HG02798 (cell line): ENCODE measurements around the gene LSM4.

Experiments
- ATAC-seq: cut with Tn5 transposase; IDR thresholded peaks from one replicate; pipeline ENCODE4 v1.9.1; 2021; ENCODE audit warnings: mild to moderate bottlenecking; ENCODE audit not compliant: unreplicated experiment, poor library complexity

Gene LSM4

DNA sequence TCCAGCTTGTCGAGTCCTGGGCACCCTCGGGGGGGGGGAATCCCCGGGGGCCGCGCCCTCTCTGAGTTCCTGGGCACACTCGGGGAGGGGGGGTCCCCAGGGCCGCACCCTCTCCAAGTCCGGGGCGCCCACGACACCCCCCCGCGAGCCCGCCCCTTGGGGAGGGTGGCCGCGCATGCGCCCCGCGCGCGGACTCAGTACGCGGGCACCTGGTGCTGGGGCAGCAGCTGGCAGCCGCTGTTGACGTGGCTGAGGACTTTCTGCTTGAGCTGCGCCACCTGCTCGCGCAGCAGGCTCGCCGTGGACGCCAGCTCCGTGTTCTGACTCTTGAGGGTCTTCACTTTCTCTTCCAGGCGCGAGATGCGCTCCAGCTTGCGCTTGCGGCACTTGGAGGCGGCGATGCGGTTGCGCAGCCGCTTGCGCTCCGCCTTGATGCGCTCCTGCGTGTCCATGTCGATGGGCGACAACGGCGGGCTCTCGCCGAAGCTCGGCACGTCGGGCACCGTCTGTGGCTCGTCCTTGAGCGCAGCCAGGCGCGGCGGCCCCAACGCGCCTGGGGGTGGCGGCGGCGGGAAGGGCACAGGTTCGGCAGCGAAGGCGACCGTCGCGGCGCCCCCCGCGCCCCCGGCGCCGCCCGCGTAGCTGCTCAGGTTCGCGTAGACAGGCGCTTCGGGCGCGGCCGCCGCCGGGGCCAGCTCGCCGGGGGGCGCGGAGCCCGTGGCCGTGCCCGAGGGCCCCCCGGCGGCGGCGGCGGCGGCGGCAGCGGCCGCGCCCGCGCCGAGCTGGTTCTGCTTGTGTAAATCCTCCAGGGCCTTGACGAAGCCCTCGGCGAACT lies 42.4 kb downstream of the LSM4 start:
- peak; percentile 19 for ATAC-seq

DNA sequence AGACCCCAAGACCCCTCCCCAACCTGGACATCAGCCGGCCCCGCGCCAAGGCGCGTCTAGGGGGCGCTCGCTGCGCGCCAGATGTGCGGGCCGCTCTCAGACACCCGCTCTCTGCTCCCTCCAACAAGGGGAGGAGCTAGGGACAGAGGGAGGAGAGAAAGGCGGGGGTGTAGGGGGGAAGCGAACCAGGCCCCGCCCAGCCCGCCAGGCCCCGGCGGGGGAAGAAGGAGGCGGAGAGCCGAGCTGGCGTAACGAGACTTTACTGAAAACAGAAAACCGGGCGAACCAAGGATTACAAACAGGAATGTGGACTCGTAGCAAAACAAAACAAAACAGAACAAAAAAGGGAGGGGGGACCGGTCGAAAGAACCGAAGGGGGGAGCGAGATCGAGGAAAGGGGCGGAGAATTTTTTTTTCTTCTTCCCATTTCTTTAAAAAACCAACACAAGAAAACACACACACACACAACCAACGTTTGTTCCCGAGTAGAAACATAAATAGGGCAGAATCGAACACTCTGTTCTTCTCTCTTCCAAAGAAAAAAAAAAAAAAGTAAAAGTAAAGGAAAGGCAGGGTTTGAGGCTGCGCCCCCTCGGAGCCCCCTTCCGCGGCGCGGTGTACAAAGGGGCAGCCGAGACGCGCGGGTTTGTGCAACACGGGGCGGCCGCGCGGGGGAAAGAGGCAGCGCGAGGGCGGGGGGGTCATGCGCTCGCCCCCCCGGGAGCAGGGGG lies 43.2 kb downstream of the LSM4 start:
- peak; percentile 20 for ATAC-seq

- no peak for ATAC-seq
Measured at GRCh38 chr19:18279266-18279515, 43.7 kb downstream of the LSM4 start.

DNA sequence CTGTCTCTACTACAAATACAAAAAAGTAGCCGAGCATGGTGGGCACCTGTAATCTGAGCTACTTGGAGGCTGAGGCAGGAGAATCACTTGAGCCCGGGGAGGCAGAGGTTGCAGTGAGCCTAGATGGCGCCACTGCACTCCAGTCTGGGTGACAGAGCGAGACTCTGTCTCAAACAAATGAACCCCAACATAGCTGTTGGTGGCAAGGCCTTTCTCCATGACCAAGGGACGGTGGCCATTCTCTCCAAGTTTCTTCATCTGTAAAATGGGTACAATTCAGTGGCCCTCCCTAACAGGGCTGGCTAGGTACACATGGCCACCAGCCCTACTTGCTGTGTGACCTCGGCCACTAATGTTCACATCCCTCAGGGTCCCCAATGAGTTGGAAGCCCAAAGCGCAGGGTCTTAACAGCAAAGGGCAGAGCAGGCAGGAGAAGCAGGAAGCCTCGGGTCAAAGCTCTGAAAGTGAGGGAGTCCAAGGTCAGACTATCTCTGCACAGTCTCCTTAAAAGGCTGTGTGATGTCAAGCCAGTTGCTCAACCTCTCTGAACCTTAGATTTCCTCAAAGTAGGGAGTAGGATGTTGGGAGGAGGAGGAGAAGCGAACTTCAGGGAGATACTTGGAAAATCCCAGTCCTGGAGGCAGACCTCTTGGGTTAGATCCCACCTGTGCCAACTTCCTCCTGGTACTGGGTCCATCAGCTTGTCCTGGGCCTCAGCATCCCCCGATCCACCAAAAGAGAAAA lies 44.2 kb downstream of the LSM4 start:
- no peak for ATAC-seq

GRCh38 chr19:18274781-18275356 lies 48.0 kb downstream of the LSM4 start:
- ATAC-seq = no peak

DNA sequence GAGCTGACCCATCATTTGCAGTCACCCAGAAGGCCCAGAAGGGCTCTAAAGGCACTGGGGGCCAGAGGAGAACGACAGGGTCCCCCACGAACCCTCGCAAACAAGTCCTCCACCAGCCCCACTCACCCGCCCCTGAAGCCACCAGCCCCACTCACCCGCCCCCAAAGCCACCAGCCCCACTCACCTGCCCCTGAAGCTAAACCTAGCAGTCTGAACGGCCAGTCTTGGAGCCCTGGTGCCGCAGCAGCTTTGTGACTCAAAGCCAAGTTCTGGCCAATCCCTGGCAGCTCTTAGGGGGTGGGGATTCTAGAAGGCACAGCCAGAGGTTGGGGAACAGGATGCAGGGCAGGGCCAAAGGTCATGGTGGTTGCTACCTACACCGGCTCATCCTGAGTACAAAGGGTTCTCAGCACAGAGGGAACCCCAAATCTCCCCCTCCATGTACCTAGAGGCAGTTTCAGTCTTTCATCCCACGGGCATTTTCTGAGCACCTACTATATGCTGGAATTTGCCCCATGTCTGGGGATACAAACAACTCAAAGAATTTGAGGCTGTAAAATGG lies 48.6 kb downstream of the LSM4 start, which contains the start of gene IQCN:
Gene IQCN, minus strand, starts transcription at position 234 of the 562 bp plus-strand sequence. CDS start 4,974 bp downstream, outside the sequence.
- no peak for ATAC-seq

DNA sequence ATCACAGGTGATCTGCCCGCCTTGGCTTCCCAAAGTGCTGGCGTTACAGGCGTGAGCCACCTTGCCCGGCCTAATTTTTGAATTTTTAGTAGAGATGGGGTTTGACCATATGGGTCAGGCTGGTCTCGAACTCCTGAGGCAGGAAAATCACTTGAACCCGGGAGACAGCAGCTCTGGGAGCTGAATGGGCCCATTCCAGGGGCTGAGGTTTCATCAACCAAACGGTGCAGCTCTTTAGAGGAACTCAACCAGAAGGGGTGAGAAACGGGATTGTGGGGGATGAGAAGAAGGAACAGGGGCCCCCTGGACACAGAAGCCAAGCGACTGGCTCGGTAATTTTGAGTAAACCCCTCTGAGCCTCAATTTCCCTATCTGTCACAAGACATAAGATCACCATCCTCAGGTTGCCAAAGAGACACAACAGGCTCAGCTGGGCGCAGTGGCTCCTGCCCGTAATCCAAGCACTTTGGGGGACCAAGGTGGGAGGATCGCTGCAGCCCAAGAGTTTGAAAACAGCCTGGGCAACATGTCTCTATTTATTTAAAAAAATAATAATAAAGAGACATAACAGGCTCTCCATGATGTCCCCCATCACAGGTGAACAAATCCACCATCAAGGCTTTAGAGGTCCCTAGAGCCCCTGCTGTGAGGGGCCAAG lies 49.2 kb downstream of the LSM4 start:
- no peak for ATAC-seq

DNA sequence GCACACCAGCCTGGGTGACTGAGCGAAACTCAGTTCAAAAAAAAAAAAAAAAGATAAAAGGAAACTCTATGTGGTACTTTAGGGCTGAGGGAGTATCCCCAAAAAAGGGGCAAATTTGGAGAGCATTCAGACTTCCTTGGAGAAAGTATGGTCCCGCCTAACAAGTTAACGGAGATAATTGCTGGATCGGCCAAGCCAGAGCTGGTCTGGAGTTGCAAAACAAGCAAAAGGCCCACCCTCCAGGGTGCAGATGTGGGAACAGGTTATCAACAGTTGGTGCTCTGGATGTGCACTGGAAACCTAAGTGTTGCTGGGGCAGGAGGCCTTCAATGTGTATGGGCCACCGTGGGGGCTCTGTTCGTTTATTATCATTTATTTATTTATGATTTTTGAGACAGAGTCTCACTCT lies 51.4 kb downstream of the LSM4 start:
- ATAC-seq = no peak

- no peak for ATAC-seq
Measured at GRCh38 chr19:18270326-18270725, 52.5 kb downstream of the LSM4 start.

DNA sequence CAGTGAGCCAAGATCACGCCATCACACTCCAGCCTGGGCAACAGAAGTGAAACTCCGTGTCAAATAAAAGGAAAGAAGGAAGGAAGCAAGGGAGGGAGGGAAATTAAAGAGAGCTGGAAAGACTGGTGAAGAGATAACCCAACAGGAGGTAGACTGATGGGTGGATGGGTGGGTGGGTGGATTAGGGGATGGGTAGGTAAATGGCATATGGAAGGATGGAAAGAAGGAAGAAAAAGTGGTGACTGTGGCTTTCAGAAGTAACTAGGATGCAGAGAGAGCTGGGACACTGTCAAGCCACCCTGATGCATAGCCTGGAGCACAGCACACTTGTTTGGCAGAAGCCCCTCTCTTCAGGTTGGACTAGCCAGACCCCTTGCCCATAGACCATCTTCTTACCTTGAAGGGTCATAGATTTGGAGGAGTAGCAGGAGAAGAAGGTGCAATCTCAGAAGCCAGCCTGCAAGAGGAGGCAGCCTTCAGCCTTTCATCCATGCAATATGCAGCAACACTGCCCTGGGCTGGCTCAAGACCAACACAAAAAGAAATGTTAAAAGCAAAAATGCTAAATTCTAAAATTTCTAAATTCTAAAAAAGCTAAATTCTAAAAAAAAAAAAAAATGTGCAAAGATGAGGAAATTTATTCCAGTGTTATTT lies 53.7 kb downstream of the LSM4 start:
- no peak for ATAC-seq

DNA sequence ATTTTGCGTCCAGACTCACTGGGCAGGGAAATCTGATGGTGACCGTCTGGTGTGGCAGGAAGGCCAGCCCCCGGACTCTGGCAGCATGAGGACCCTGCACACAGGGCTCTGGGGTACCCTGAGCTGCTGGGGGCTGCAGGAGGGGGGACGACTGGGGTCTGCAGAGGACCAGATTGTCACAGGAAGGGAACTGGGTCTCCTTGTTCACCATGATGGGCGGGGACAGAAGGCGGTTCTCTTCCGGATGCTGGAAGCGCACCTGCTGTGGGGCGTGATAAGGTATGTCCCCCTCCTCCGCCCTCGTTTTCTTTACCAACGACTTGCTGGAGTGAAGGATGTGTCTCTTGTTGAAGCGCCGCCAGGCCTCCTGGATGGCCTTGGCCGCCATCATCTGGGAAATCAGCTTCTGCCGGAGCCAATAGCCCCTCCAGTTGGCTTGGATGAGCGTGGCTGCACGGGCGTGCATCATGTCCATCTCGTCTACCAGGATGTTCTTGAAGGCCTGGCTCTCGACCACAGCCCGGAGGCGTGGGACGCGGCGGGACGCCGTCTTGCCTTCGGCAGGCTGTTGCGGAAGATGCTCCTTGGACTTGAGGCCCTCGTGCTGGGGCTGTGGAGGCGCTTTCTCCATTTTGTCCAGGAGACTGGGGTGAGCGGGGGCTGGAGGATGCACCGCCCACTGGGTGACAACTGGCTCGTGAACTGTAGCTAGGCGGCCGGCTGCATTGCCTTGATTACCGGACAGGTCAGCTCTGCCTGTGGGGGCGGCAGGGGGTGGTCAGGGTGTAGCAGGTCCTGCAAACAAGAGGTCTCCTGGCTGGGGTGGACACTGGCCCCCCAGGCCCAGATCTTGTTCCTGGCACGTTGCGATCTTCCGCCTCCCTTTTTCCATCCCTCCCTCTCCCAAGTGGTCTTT lies 55.8 kb downstream of the LSM4 start:
- no peak for ATAC-seq

DNA sequence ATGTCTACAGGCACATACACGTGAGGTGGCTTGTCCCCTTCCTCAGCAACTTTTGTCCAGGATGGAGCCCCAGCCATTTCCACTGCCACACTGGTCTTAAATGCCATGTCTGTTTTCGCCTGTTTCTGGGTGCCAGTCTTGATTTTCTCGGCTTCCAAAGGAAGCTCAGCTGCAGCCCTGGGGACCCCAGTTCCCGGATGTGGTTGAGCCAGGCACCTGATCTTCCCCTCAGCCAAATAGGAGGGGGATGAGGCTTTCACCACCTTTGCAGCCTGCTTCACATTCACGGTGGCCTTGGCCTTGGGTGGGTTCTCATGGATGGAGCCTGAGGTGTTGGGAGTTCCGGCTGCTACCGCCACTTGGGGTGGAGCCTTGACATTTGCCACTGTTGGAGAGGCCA lies 57.3 kb downstream of the LSM4 start:
- ATAC-seq = no peak

- ATAC-seq = no peak
Measured at GRCh38 chr19:18264971-18265540, 57.8 kb downstream of the LSM4 start.

GRCh38 chr19:18264137-18264854 lies 58.6 kb downstream of the LSM4 start:
- no peak for ATAC-seq

DNA sequence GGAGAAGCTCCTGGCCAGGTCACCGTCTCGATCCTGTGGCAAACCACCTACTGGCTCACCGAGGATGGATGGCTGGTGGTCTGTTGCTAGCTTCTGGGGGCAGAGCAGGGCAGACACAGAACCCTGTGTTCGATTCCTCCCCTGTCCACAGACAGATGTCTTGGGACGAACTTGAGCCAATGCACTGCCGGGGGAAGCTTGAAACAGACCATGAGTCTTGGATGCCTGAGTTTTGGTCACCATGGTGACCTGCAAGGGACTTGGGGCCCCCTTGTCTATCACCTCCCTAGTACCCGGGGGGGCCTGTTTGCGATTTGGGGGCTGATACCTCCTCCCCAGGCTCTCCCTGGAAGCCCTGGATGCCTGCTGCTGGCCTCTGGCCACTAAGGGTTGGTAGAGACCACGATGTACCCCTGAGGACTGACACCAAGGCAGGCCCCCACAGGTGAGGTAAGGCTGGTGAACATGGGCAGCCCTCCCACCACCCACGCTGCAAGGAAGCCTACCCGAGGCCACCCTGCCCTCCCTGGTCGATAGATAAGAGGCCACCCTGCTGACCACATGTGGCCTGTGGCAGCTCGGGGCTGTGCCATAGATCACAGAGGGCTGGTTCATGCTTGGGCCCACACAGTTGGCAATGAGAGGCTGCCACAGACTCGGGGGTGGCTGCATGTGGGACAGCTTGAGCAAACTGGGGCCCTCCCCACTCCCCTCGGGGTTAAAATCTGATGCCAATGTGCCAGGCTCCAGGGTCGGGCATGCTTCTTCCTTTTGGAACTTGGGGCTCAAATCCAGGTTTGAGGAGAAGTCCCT lies 59.3 kb downstream of the LSM4 start:
- ATAC-seq = no peak

DNA sequence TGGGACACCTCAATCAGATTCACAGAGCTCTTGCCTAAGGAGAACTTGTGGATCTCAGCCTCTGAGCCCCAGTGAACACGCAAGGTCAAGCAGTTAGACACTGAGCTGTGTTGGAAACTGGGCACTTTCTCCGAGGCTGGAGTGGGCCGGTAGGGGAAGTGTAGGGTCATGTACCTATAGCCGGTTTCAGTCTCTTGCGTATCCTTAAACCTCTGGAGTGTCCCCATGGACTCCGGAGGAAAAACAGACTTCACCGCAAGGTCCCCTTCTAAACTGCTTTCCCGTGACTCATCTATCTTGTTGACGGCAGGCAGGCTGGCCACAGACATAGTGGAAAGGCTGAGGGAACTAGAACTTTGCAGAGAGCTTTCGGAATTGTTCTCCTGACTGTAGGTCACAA lies 60.0 kb downstream of the LSM4 start:
- ATAC-seq = no peak

- no peak for ATAC-seq
Measured at GRCh38 chr19:18262144-18262543, 60.7 kb downstream of the LSM4 start.
